K562 (cell line): Measurements from ENCODE around the gene EIF5A2. TPM values are rescaled to one million over a fixed set of nuclear protein-coding genes. Genes with fewer than 3 reads are reported as not detected.

Source experiments
- ARID2 ChIP-seq: fragments of 450-650 bp; IDR thresholded peaks from 2 replicates; pipeline ENCODE4 v1.6.1; 2017; ENCODE audit warnings: antibody characterized with exemption, mild to moderate bottlenecking
- BRF1 ChIP-seq: IDR thresholded peaks from 3 replicates; pipeline ENCODE4 v1.6.1; 2011; ENCODE audit warnings: borderline replicate concordance, mild to moderate bottlenecking; ENCODE audit not compliant: insufficient read length; ENCODE audit errors: extremely low read depth
- CBFA2T3 ChIP-seq: fragments of 450-650 bp; IDR thresholded peaks from 2 replicates; pipeline ENCODE4 v1.6.1; 2017
- ERF ChIP-seq: fragments of 450-650 bp; formaldehyde crosslinking; IDR thresholded peaks from 2 replicates; pipeline ENCODE4 v1.4.0; 2020; ENCODE audit warnings: mild to moderate bottlenecking, mixed read lengths
- GTF2F1 ChIP-seq: IDR thresholded peaks from 2 replicates; pipeline ENCODE4 v1.6.1; 2011; ENCODE audit warnings: low read depth, low read length, improper control_type of control experiment
- MAFF ChIP-seq: IDR thresholded peaks from 2 replicates; pipeline ENCODE4 v1.6.1; 2012; ENCODE audit warnings: low read length, improper control_type of control experiment
- MAFG ChIP-seq: fragments of 450-650 bp; conservative IDR thresholded peaks from 2 replicates; pipeline ENCODE4 v1.6.1; 2016; ENCODE audit warnings: missing genetic modification characterization, missing compliant biosample characterization
- MAFK ChIP-seq: IDR thresholded peaks from 2 replicates; pipeline ENCODE4 v1.6.1; 2011; ENCODE audit warnings: low read length, improper control_type of control experiment
- PML ChIP-seq: IDR thresholded peaks from 2 replicates; pipeline ENCODE4 v1.6.1; 2012; ENCODE audit warnings: low read length, inconsistent platforms
- SP2 ChIP-seq: IDR thresholded peaks from 2 replicates; pipeline ENCODE4 v1.6.1; 2011; ENCODE audit warnings: mild to moderate bottlenecking, low read depth, low read length, moderate library complexity; ENCODE audit not compliant: poor library complexity, severe bottlenecking; ENCODE audit errors: extremely low read depth
- TRIM28 ChIP-seq: fragments of 450-650 bp; IDR thresholded peaks from 2 replicates; pipeline ENCODE4 v1.6.1; 2017
- ZC3H11A ChIP-seq: IDR thresholded peaks from 2 replicates; pipeline ENCODE4 v1.6.1; 2012; ENCODE audit warnings: low read depth, low read length, improper control_type of control experiment
- ZNF24 ChIP-seq: fragments of 450-650 bp; IDR thresholded peaks from 2 replicates; pipeline ENCODE4 v1.6.1; 2016
- ZNF316 ChIP-seq: fragments of 450-650 bp; IDR thresholded peaks from 2 replicates; pipeline ENCODE4 v1.6.1; 2016
- ZNF41 ChIP-seq: fragments of 250-450 bp; sonication (Bioruptor Pico); conservative IDR thresholded peaks from 2 replicates; pipeline ENCODE4 v1.4.0; 2020; ENCODE audit warnings: mild to moderate bottlenecking
- ZNF76 ChIP-seq: fragments of 250-450 bp; sonication (Bioruptor Pico); IDR thresholded peaks from 2 replicates; pipeline ENCODE4 v1.4.0; 2020; ENCODE audit warnings: mild to moderate bottlenecking, moderate library complexity, borderline replicate concordance
- ZNF79 ChIP-seq: fragments of 250-450 bp; sonication (Bioruptor Pico); IDR thresholded peaks from 2 replicates; pipeline ENCODE4 v1.4.0; 2020; ENCODE audit warnings: low read depth, mild to moderate bottlenecking, moderate library complexity
- polyA plus RNA-seq, 8 experiments: library from polyadenylated mRNA; depleted of rRNA in 4 of 8; stranded (reverse) in 5 of 8; unstranded in 3 of 8; fragments of >200 nt; fragmentation: Nextera tagmentation in 2 of 8; fragmentation: Illumina TruSeq in 1 of 8; extraction: Ambion mirVana in 2 of 8; extraction: Trizol in 1 of 8; gene quantifications; 2 replicates each; pipeline versions ENCODE4 v1.2.1 to v1.2.3, GENCODE V29; 2011 to 2014; ENCODE audit warnings: inconsistent platforms in 1 of 8, missing spikeins in 1 of 8
- total RNA-seq, 7 experiments: library from RNA; depleted of rRNA in 6 of 7; stranded (reverse); fragments of >200 nt in 6 of 7; fragmentation: Illumina TruSeq in 2 of 7; extraction: Trizol in 2 of 7; gene quantifications; 2 replicates each; pipeline versions ENCODE4 v1.2.1 to v1.2.3, GENCODE V29; 2011 to 2021; ENCODE audit warnings: low replicate concordance in 1 of 7
- TF ChIP-seq, protein P1 (sequence below), 2 experiments: fragments of 250-450 bp in 1 of 2; fragments of 450-650 bp in 1 of 2; sonication (Bioruptor Pico) in 1 of 2; IDR thresholded peaks; 2 replicates each; pipeline versions ENCODE4 v1.6.1 to v1.8.0; 2016 to 2021; ENCODE audit warnings: mild to moderate bottlenecking in 2 of 2, moderate library complexity in 2 of 2, missing compliant biosample characterization in 1 of 2, missing genetic modification characterization in 1 of 2
- TF ChIP-seq, protein P2 (sequence below): fragments of 250-450 bp; sonication (Bioruptor Pico); IDR thresholded peaks from 2 replicates; pipeline ENCODE4 v1.8.0; 2021; ENCODE audit warnings: moderate library complexity, mild to moderate bottlenecking, inconsistent platforms
- TF ChIP-seq, protein P3 (sequence below): fragments of 250-450 bp; sonication (Bioruptor Pico); IDR thresholded peaks from 2 replicates; pipeline ENCODE4 v1.8.0; 2022; ENCODE audit warnings: inconsistent platforms

Gene EIF5A2
- total and polyA plus RNA-seq, 9 of the 15 experiments (the other 6 are each of a cell fraction or from before 2014, with no cell fraction given) = 3.9 to 18.3 (median 15.9) TPM

DNA sequence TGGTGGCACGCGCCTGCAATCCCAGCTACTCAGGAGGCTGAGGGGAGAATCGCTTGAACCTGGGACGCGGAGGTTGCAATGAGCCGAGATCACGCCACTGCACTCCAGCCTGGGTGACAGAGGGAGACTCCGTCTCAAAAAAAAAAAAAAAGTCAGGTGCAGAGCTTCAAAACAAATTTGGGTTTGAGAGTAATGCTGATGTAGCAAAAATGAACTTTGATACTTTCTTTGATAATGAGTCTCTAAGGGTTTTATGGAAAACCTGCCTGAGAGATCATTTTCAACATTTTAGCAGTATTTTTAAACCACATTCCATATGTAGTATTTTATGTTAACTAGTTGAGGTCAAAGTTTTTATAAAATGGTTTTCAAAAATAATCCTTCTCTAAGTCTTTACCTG lies 14.5 kb downstream of the EIF5A2 start (continued):
- TF ChIP-seq, protein P1, sequence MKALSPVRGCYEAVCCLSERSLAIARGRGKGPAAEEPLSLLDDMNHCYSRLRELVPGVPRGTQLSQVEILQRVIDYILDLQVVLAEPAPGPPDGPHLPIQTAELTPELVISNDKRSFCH (CRISPR knock-in tag; IDR thresholded peaks at IDR 0.05) = no peak
- TF ChIP-seq, protein P1 (tag; IDR thresholded peaks at IDR 0.05) = no peak
- TF ChIP-seq SP2 (no peak), ZC3H11A (no peak), ZNF79 (CRISPR knock-in tag) (no peak), MAFF (peak; percentile 92), ZNF76 (CRISPR knock-in tag) (no peak), ZNF41 (CRISPR knock-in tag) (no peak), ZNF316 (peak; percentile 95), BRF1 (no peak), PML (no peak), ARID2 (no peak), ZNF24 (no peak), MAFG (peak; percentile 84), CBFA2T3 (no peak), GTF2F1 (no peak), ERF (CRISPR knock-in tag) (no peak), TRIM28 (no peak), MAFK (peak; percentile 90)
- TF ChIP-seq, protein P2, sequence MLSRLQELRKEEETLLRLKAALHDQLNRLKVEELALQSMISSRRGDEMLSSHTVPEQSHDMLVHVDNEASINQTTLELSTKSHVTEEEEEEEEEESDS (CRISPR knock-in tag) = no peak
- TF ChIP-seq, protein P3, sequence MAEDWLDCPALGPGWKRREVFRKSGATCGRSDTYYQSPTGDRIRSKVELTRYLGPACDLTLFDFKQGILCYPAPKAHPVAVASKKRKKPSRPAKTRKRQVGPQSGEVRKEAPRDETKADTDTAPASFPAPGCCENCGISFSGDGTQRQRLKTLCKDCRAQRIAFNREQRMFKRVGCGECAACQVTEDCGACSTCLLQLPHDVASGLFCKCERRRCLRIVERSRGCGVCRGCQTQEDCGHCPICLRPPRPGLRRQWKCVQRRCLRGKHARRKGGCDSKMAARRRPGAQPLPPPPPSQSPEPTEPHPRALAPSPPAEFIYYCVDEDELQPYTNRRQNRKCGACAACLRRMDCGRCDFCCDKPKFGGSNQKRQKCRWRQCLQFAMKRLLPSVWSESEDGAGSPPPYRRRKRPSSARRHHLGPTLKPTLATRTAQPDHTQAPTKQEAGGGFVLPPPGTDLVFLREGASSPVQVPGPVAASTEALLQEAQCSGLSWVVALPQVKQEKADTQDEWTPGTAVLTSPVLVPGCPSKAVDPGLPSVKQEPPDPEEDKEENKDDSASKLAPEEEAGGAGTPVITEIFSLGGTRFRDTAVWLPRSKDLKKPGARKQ = no peak
